Mesenchymal stem cell (in vitro differentiated cells and primary cell): ENCODE measurements around the gene GRK3.

Source experiments
- DNase-seq: peaks from one replicate; pipeline ENCODE4 v3.0.0-alpha.2; 2013
- H2AFZ ChIP-seq: one replicate; pipeline ENCODE4 v1.6.1; 2013; ENCODE audit warnings: low read depth, mild to moderate bottlenecking, control low read depth, inconsistent platforms, low read length, moderate library complexity
- H2AK5ac ChIP-seq: 2 replicates; pipeline ENCODE4 v1.6.1; 2013; ENCODE audit warnings: low read length, moderate library complexity, mild to moderate bottlenecking, inconsistent platforms; ENCODE audit not compliant: severe bottlenecking
- H2BK120ac ChIP-seq: one replicate; pipeline ENCODE4 v1.6.1; 2013; ENCODE audit warnings: low read depth, mild to moderate bottlenecking, inconsistent platforms, low read length, moderate library complexity
- H2BK12ac ChIP-seq, 2 experiments: one replicate each; pipeline ENCODE4 v1.6.1; 2013; ENCODE audit warnings: inconsistent platforms in 2 of 2, low read length in 2 of 2, mild to moderate bottlenecking in 2 of 2, moderate library complexity in 2 of 2, control low read depth in 1 of 2
- H2BK15ac ChIP-seq: one replicate; pipeline ENCODE4 v1.6.1; 2013; ENCODE audit warnings: mild to moderate bottlenecking, low read depth, inconsistent platforms; ENCODE audit not compliant: poor library complexity, severe bottlenecking
- H2BK5ac ChIP-seq: 2 replicates; pipeline ENCODE4 v1.6.1; 2013; ENCODE audit warnings: low read depth, mild to moderate bottlenecking, low read length, control low read depth, inconsistent platforms; ENCODE audit not compliant: poor library complexity, severe bottlenecking
- H3K14ac ChIP-seq, 2 experiments: one replicate each; pipeline ENCODE4 v1.6.1; 2013; ENCODE audit warnings: inconsistent platforms in 2 of 2, low read length in 2 of 2, control low read depth in 1 of 2, mild to moderate bottlenecking in 1 of 2, moderate library complexity in 1 of 2
- H3K18ac ChIP-seq, 2 experiments: one replicate each; pipeline ENCODE4 v1.6.1; 2013; ENCODE audit warnings: inconsistent platforms in 2 of 2, low read length in 2 of 2, control low read depth in 1 of 2, low read depth in 1 of 2, mild to moderate bottlenecking in 1 of 2
- H3K23ac ChIP-seq, 2 experiments: one replicate each; pipeline ENCODE4 v1.6.1; 2013; ENCODE audit warnings: inconsistent platforms in 2 of 2, low read length in 2 of 2, mild to moderate bottlenecking in 2 of 2, moderate library complexity in 2 of 2, control low read depth in 1 of 2
- H3K27ac ChIP-seq: 2 replicates; pipeline ENCODE4 v1.5.1; 2013; ENCODE audit warnings: mild to moderate bottlenecking, moderate library complexity, low read length, control low read depth, inconsistent platforms; ENCODE audit not compliant: poor library complexity, severe bottlenecking
- H3K27me3 ChIP-seq, 2 experiments: 2 replicates each; pipeline versions ENCODE4 v1.6.1 to v1.7.0; 2013; ENCODE audit warnings: low read length in 2 of 2, mild to moderate bottlenecking in 2 of 2, moderate library complexity in 2 of 2, control low read depth in 1 of 2, inconsistent platforms in 1 of 2; ENCODE audit not compliant: control insufficient read depth in 1 of 2, insufficient read depth in 1 of 2
- H3K36me3 ChIP-seq, 2 experiments: 2 replicates each; pipeline versions ENCODE4 v1.6.1 to v1.7.0; 2013; ENCODE audit warnings: low read length in 2 of 2, control low read depth in 1 of 2, inconsistent platforms in 1 of 2, low read depth in 1 of 2, mild to moderate bottlenecking in 1 of 2; ENCODE audit not compliant: insufficient read depth in 2 of 2, control insufficient read depth in 1 of 2
- H3K4ac ChIP-seq, 2 experiments: one replicate each; pipeline ENCODE4 v1.6.1; 2013; ENCODE audit warnings: inconsistent platforms in 2 of 2, low read length in 2 of 2, mild to moderate bottlenecking in 2 of 2, moderate library complexity in 2 of 2, control low read depth in 1 of 2, low read depth in 1 of 2
- H3K4me1 ChIP-seq: 2 replicates; pipeline ENCODE4 v1.6.1; 2013; ENCODE audit warnings: low read depth, low read length, control low read depth; ENCODE audit not compliant: control insufficient read depth, insufficient read depth
- H3K4me2 ChIP-seq: 2 replicates; pipeline ENCODE4 v1.6.1; 2013; ENCODE audit warnings: low read length, mild to moderate bottlenecking, inconsistent platforms; ENCODE audit not compliant: poor library complexity, severe bottlenecking
- H3K4me3 ChIP-seq, 2 experiments: 2 replicates each; pipeline versions ENCODE4 v1.5.1 to v1.7.0; 2013; ENCODE audit warnings: low read length in 2 of 2, mild to moderate bottlenecking in 2 of 2, control low read depth in 1 of 2, low read depth in 1 of 2; ENCODE audit not compliant: insufficient read depth in 1 of 2
- H3K79me1 ChIP-seq: replicated peaks from 2 replicates; pipeline ENCODE4 v1.6.1; 2013; ENCODE audit warnings: mild to moderate bottlenecking, control low read depth, low read length, inconsistent platforms; ENCODE audit not compliant: poor library complexity, severe bottlenecking
- H3K9ac ChIP-seq: 2 replicates; pipeline ENCODE4 v1.7.0; 2013; ENCODE audit warnings: mild to moderate bottlenecking, low read length, moderate library complexity
- H3K9me3 ChIP-seq: 2 replicates; pipeline ENCODE4 v1.7.0; 2013; ENCODE audit warnings: mild to moderate bottlenecking, low read length; ENCODE audit not compliant: control insufficient read depth
- H4K8ac ChIP-seq: one replicate; pipeline ENCODE4 v1.6.1; 2013; ENCODE audit warnings: inconsistent platforms, mild to moderate bottlenecking, low read length, moderate library complexity
- H4K91ac ChIP-seq: one replicate; pipeline ENCODE4 v1.6.1; 2013; ENCODE audit warnings: mild to moderate bottlenecking, low read length, inconsistent platforms
- WGBS: methylation state at CpG from one replicate; pipeline ENCODE4 v1.1.7; 2013; ENCODE audit warnings: mixed read lengths; 5-methylcytosine and 5-hydroxymethylcytosine counted together

GRK3 gene

DNA sequence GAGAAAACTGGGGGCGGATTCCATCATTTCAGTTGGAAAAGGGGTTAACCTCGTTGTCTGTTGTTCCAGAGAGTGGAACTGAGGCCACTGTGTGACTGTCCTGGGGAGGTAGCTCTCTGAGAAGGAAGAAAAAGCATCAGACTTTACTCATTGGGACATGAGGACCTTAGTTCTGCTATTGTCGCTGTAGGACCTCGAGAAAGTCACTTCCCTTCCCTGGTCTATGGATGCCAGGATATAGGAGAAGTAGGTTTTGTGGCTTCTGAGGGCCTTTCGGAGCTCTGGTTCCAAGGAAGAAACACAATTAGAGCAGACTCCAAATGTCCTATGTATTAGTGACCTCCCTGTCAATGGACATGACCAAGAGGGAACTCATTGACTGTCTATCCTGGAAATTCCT is 183.7 kb downstream of the GRK3 start:
- H2BK120ac ChIP-seq: no peak overlapping the region
- H2BK15ac ChIP-seq: no peak overlapping the region
- H3K23ac ChIP-seq: no peak overlapping the region
- no peak overlapping the region for H2AFZ ChIP-seq
- H3K18ac ChIP-seq: no peak overlapping the region
- H3K4ac ChIP-seq: no peak overlapping the region
- H2BK5ac ChIP-seq: no peak overlapping the region
- H4K8ac ChIP-seq: no peak overlapping the region
- WGBS: 95% methylated on average over 4 of the region's 5 CpGs
- no peak for DNase-seq
- H3K36me3 ChIP-seq: no peaks in the 10 kb centered on the region
- H3K9ac ChIP-seq: peak overlapping the region; percentile 61
- no peak overlapping the region for H2AK5ac ChIP-seq
- no peak overlapping the region for H2BK12ac ChIP-seq
- H4K91ac ChIP-seq: no peak overlapping the region
- H3K4me3 ChIP-seq: no peak overlapping the region
- peaks cover 1 to 6% of the 10 kb centered on the region in 2 experiments for H3K27me3 ChIP-seq
- H3K4me2 ChIP-seq: no peak overlapping the region
- no peak overlapping the region for H3K14ac ChIP-seq
- H3K79me1 ChIP-seq: no peaks in the 10 kb centered on the region
- H3K27ac ChIP-seq: no peak overlapping the region
- peaks cover 3% of the 10 kb centered on the region for H3K4me1 ChIP-seq
- no peaks in the 10 kb centered on the region for H3K9me3 ChIP-seq

DNA sequence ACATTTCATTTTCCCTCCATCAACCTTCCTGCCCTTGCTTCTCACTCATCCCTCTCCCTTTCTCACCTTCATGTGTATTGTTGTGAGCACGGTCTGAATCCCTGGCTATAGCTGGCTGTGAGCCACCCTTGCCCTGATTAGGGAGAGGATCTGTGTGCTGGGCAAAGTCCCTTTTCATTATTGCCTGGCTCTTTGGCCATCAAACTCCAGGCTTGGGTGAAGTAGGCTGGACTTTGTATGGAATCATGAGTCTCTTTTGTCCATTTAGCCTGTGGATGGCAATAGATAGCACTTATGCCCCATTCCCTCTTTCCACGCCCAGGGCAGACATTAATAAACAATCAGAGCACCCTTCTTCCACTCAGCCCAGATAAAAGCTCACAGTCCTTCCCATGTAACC is 184.2 kb downstream of the GRK3 start:
- peaks cover 3% of the 10 kb centered on the region for H3K4me1 ChIP-seq
- no peak overlapping the region for H3K23ac ChIP-seq
- H3K4me3 ChIP-seq: no peak overlapping the region
- no peak for DNase-seq
- no peaks in the 10 kb centered on the region for H3K36me3 ChIP-seq
- no peak overlapping the region for H2BK5ac ChIP-seq
- H2BK120ac ChIP-seq: no peak overlapping the region
- H4K91ac ChIP-seq: no peak overlapping the region
- no peak overlapping the region for H2AK5ac ChIP-seq
- no peak overlapping the region for H2AFZ ChIP-seq
- no peak overlapping the region for H3K4ac ChIP-seq
- WGBS: 73% methylated on average over 2 of the region's 2 CpGs
- H3K79me1 ChIP-seq: no peaks in the 10 kb centered on the region
- H3K4me2 ChIP-seq: no peak overlapping the region
- no peak overlapping the region for H2BK12ac ChIP-seq
- no peak overlapping the region for H3K9ac ChIP-seq
- H3K18ac ChIP-seq: no peak overlapping the region
- H3K14ac ChIP-seq: no peak overlapping the region
- no peak overlapping the region for H4K8ac ChIP-seq
- no peaks in the 10 kb centered on the region for H3K9me3 ChIP-seq
- no peak overlapping the region for H2BK15ac ChIP-seq
- peaks cover 0 to 6% of the 10 kb centered on the region in 2 experiments for H3K27me3 ChIP-seq
- no peak overlapping the region for H3K27ac ChIP-seq

- no peak overlapping the region for H3K4me3 ChIP-seq
- H3K4ac ChIP-seq: no peak overlapping the region
- peaks cover 3% of the 10 kb centered on the region for H3K4me1 ChIP-seq
- H2BK120ac ChIP-seq: no peak overlapping the region
- 87% methylated on average over 8 of the region's 10 CpGs for WGBS
- no peak overlapping the region for H3K18ac ChIP-seq
- H3K27ac ChIP-seq: no peak overlapping the region
- peaks cover 0 to 6% of the 10 kb centered on the region in 2 experiments for H3K27me3 ChIP-seq
- H2AFZ ChIP-seq: no peak overlapping the region
- no peak overlapping the region for H2BK15ac ChIP-seq
- H3K36me3 ChIP-seq: no peaks in the 10 kb centered on the region
- no peak overlapping the region for H4K91ac ChIP-seq
- no peak overlapping the region for H3K23ac ChIP-seq
- H3K4me2 ChIP-seq: no peak overlapping the region
- no peaks in the 10 kb centered on the region for H3K9me3 ChIP-seq
- H2BK5ac ChIP-seq: no peak overlapping the region
- H4K8ac ChIP-seq: no peak overlapping the region
- no peak overlapping the region for H3K9ac ChIP-seq
- no peak overlapping the region for H2AK5ac ChIP-seq
- H2BK12ac ChIP-seq: no peak overlapping the region
- no peak overlapping the region for H3K14ac ChIP-seq
- no peaks in the 10 kb centered on the region for H3K79me1 ChIP-seq
- no peak for DNase-seq
Measured at GRCh38 chr22:25749420-25750169, 185.1 kb downstream of the GRK3 start.

DNA sequence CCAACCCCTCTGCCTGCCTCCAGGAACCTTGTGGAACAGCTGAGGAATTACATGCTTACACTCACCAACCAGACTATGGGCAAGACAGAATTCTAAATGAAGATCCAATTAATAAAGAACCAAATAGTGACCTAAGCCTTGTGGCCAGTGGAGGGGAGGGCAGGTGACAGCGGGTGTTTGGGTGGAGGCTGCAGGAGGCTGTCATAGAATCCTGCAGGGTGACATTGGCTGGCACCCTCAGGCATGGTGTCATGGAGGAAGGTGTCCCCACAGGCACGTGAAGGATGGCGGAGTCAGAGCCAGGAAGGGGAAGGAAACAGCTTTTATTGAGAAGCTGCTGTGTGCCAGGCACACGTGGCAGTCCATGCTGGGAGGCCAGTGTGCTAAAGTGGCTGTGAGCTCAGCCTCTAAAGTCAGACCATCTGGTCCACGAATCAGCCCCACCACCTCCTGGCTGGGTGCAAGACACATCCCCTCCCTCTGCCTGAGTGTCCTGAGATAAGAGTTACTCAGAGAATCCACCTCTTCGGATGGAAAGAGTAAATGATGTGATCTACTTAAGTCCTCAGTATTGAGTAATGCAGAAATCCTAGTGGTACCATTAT is 186.2 kb downstream of the GRK3 start:
- H3K4ac ChIP-seq: no peak overlapping the region
- no peak overlapping the region for H2AK5ac ChIP-seq
- no peak overlapping the region for H3K4me2 ChIP-seq
- H2AFZ ChIP-seq: no peak overlapping the region
- H3K14ac ChIP-seq: no peak overlapping the region
- H2BK15ac ChIP-seq: no peak overlapping the region
- peaks cover 6% of the 10 kb centered on the region for H3K4me1 ChIP-seq
- H4K91ac ChIP-seq: no peak overlapping the region
- no peak overlapping the region for H4K8ac ChIP-seq
- no peak overlapping the region for H3K27ac ChIP-seq
- no peaks in the 10 kb centered on the region for H3K36me3 ChIP-seq
- no peak overlapping the region for H2BK5ac ChIP-seq
- no peak overlapping the region for H3K18ac ChIP-seq
- H3K9ac ChIP-seq: no peak overlapping the region
- no peak for DNase-seq
- H2BK12ac ChIP-seq: peak overlapping the region in 1 of 2 experiments; percentile 40
- no peak overlapping the region for H3K4me3 ChIP-seq
- H3K9me3 ChIP-seq: no peaks in the 10 kb centered on the region
- WGBS: 80% methylated on average over 4 of the region's 6 CpGs
- no peak overlapping the region for H2BK120ac ChIP-seq
- no peak overlapping the region for H3K23ac ChIP-seq
- H3K79me1 ChIP-seq: no peaks in the 10 kb centered on the region
- H3K27me3 ChIP-seq: peaks cover 0 to 6% of the 10 kb centered on the region in 2 experiments
